GDM1 (cell line): ENCODE results near the gene AGBL4.
"Not testable (repeated sequence)": the region's sequence is repeated elsewhere in the genome, so short reads cannot be mapped to it uniquely, and the experiment has no call there.

Source experiments
- DNase-seq: peaks from one replicate; lab custom pipeline; 2025; lab: John Stamatoyannopoulos, UW

Gene AGBL4

GRCh38 chr1:49026230-49026811 is 997.4 kb downstream of the AGBL4 start:
- DNase-seq, result no peak

DNA sequence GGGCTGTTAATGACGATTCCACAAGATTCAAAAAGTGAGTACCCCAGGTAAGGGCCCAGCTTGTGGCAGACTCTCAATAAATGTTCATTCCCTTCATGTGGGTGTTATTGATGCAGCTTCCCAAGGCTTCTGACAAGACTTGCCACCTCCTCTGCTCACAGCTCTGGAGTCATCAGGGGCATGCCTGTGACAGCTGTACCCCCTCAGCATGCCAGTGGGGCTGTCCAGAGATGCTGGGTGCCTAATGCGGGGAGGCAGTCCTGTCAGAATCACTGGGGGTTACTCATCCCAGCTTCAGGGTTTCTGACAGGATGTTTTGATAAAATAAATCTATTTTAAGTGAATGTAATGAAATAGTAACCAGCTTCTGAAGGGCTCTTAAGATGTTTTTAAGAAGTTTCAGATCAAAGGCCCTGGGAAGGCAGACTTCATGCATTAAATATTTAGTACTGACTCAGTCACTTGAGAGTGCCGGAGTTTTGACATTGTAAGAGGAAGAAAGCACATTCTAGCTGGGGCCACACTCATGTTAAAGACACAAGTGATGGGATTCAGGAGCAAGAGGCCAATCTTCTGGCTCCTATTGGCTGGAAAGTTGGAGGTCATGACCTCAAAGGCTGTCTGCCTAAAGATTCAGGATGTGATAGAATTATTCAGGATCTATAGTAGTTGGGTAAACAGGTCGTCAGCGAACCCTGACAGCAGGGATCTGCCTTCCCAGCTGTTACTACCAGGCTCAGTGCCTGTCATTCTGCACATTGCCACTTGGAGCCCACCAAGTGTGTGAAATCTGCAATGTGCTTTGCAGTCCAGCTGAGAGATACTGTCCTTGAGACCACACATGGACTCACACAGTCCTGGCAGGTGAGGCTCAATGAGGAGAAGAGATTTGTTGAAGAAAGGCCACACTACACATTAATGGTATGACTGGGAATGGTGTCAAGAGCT is 1007.5 kb downstream of the AGBL4 start:
- DNase-seq, result no peak

GRCh38 chr1:49013079-49013478 is 1010.7 kb downstream of the AGBL4 start:
- DNase-seq, result no peak

- not testable (repeated sequence) for DNase-seq
These were observed 1020.8 kb downstream of the AGBL4 start for GRCh38 chr1:49002981-49003380.

GRCh38 chr1:48999321-48999720 is 1024.4 kb downstream of the AGBL4 start:
- no peak for DNase-seq

GRCh38 chr1:48996311-48996710 is 1027.4 kb downstream of the AGBL4 start:
- DNase-seq, result no peak

GRCh38 chr1:48988633-48989197 is 1035.0 kb downstream of the AGBL4 start:
- DNase-seq, result no peak

- DNase-seq, result no peak
These were observed 1043.8 kb downstream of the AGBL4 start for GRCh38 chr1:48979940-48980339.

DNA sequence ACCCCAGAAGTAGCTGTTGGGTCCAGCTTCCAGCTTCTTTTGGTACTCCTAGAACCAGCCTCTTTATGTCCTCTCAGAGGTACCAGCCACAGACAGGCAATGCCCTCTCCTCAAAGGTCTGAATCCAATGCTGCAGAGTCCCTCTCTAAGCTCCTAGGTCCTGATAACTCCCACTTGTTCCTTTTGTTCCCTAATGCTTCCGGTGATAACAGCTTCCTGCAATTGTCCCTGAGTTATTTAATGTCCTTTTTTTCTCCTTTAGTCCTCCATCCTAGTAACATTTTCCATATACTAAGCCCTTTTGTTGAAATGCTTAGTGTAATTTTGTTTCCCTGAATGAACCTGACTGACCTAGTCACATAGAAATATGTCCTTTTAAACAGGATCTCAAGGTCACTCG is 1045.3 kb downstream of the AGBL4 start:
- no peak for DNase-seq

GRCh38 chr1:48977273-48977672 is 1046.5 kb downstream of the AGBL4 start:
- no peak for DNase-seq

GRCh38 chr1:48969971-48970370 is 1053.8 kb downstream of the AGBL4 start:
- DNase-seq, result no peak

GRCh38 chr1:48967318-48967717 is 1056.4 kb downstream of the AGBL4 start:
- DNase-seq, result no peak

GRCh38 chr1:48966583-48966982 is 1057.2 kb downstream of the AGBL4 start:
- no peak for DNase-seq

DNA sequence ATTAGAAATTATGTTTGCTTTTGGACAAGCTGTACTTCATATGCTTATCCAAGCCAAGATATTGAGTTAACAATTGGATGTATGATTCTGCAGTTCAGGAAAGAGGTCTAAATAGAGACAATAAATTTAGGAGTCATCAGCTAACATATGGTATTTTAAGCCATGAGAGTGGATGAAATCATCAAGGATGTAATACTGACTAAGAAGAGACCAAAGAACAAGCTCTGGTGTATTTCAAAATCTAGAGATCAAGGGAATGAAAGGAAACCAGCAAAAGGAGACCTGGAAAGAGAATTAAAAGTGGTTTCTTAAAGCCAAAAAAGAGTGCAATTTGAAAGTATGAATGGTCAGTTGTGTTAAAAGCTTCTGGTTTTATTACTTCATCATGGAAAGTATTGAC is 1063.4 kb downstream of the AGBL4 start:
- DNase-seq, result no peak

- DNase-seq, result no peak
These were observed 1068.0 kb downstream of the AGBL4 start for GRCh38 chr1:48955774-48956173.

DNA sequence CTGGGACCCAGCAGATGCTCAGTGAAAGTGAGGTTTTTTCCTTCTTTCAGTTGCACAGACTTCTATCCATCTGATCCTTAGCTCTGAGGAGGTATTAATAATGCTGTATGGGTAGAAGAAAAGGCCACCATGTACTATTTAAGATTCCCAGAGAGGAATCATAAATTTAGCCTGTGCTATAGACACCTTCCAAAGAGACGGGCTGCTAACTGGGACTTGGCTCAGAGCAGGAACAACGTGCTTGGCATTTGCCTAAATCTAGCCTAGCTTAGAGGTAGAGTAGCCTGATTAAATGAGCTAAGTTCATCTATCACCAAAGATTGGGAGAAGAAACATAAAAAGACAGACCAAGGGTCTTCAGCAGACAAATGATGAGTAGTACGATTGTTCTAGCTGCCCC is 1070.1 kb downstream of the AGBL4 start:
- DNase-seq, result no peak

- DNase-seq, result no peak
These were observed 1075.2 kb downstream of the AGBL4 start for GRCh38 chr1:48948562-48948961.

DNA sequence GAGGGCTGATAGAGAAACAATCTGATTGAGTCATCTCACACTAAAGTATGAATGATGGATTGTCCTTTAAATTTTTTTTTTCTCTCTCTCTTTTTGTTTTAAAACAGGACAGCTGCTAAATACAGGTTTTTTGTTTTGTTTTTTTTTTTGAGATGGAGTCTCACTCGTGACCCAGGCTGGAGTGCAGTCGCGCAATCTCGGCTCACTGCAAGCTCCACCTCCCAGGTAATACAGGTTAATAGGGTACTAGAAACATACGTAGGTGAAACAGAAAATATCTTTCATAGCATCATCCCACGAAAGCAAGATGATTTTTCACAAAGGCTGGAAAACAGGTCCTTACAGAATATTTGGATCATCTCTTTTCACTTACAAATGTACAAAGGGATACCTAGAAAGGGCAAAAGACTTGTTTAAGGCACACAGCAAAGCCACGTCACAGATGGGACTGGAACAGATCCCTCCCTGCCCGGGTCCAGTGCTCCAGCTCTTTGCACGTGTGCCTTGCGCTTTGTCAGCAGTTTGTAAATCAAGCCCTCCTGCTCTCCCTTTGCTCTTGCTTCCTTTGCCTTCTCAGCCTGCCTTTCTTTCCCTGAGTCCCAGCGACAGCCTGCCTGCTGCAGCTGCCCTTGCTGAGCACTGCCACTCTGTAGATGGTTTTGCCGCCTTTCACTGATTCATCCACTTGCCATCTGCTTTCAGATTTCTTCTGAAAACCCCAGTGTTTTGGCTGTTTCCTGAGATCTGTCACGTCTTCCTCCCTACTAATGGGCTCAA is 1075.8 kb downstream of the AGBL4 start:
- no peak for DNase-seq

DNA sequence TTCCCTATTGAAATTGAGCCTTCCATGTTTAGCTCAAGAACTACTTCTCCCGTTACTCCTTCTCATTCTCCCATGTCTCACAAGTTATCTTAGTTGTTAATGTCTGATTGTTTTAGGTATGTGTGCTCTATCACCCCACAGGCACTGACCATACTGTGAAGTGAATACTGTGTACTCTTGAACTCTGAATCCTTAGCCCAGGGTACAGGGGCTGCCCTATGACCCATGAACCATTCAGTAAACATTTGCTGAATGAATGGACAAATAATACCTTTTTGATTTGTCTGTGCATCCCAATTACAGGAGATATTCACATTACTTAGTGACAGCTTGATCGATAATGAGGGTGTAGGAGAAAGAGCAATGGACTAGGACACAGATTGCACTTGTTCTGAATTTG is 1077.7 kb downstream of the AGBL4 start:
- DNase-seq, result no peak

- no peak for DNase-seq
These were observed 1078.9 kb downstream of the AGBL4 start for GRCh38 chr1:48944811-48945210.

- no peak for DNase-seq
These were observed 1079.9 kb downstream of the AGBL4 start for GRCh38 chr1:48943826-48944225.

- no peak for DNase-seq
These were observed 1080.4 kb downstream of the AGBL4 start for GRCh38 chr1:48943393-48943792.
